NCI-H226 (cell line): ENCODE results near the gene BPIFB6.

Experiments used
- DNase-seq: peaks from one replicate; pipeline ENCODE4 v3.0.0-alpha.2; 2015

Gene BPIFB6

DNA sequence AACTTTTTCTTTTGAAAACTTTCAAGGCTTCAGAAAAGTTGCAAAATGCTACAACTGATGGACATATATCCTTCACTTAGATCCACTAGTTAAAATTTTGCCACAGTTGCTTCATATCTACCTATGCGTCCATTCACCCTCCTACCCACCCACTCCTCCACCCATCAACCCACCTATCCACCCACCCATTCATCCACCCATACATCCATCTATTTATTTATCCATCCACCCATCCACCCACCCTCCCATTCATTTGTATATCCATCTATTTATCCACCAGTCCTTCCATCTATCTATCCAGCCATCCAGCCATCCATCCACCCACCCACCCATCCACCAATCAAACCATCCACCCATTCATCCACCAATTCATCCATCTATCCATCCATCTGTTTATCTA is 61.6 kb downstream of the BPIFB6 start:
- no peak for DNase-seq

- no peak for DNase-seq
Observed at GRCh38 chr20:33093582-33093981, 62.1 kb downstream of the BPIFB6 start.
